HG02938 (cell line): Measurements from ENCODE around the gene TRIM2.

Experiments used
- ATAC-seq: cut with Tn5 transposase; IDR thresholded peaks from one replicate; pipeline ENCODE4 v1.9.1; 2021; ENCODE audit warnings: mild to moderate bottlenecking, moderate library complexity; ENCODE audit not compliant: unreplicated experiment

TRIM2 gene

GRCh38 chr4:153221783-153222706 lies 17.8 kb downstream of the TRIM2 start:
- ATAC-seq: peak; percentile 30

GRCh38 chr4:153222707-153223426 lies 18.6 kb downstream of the TRIM2 start:
- peak; percentile 58 for ATAC-seq

- no peak for ATAC-seq
Observed at GRCh38 chr4:153223427-153223801, 19.2 kb downstream of the TRIM2 start.

DNA sequence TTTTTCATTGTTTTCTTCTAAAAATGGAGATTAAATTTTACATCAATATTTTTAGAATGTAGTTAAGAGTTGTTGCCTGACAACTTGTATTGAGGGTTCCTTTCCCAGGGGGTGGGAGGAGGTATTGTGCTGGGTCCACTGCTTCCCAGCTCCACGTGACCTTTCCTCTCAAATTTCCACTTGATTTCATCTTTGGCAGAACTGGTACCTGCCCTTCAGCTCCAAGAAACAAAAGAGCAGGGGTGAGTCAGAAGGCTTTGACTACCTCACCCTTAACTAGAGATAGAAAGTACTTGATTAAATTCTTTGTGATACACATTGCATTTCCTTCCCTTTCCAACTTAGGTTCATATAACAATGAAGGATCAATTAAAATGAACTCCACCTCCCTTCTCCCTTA lies 19.7 kb downstream of the TRIM2 start:
- no peak for ATAC-seq

DNA sequence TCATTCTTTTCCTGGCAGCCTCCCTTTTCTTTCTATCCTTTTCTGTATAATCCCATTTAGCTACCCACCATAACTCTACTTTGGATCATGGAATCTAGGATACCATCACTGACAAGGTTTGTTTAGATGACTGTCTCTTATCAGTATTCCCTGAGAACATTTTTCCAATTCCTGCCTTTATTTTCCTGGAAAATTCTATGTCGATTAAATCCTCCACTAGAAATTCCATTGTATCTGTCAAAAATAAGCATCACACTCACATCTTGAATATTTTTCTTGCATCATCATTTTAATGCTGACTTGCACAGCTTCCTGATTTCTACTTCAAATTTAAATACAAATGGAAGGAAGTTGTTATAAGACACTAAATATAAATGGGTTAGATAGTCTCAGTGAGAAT lies 20.2 kb downstream of the TRIM2 start:
- ATAC-seq: no peak

- no peak for ATAC-seq
Observed at GRCh38 chr4:153227469-153228075, 23.3 kb downstream of the TRIM2 start.

GRCh38 chr4:153228512-153229140 lies 24.4 kb downstream of the TRIM2 start:
- ATAC-seq: no peak

- ATAC-seq: no peak
Observed at GRCh38 chr4:153229545-153229944, 25.3 kb downstream of the TRIM2 start.

DNA sequence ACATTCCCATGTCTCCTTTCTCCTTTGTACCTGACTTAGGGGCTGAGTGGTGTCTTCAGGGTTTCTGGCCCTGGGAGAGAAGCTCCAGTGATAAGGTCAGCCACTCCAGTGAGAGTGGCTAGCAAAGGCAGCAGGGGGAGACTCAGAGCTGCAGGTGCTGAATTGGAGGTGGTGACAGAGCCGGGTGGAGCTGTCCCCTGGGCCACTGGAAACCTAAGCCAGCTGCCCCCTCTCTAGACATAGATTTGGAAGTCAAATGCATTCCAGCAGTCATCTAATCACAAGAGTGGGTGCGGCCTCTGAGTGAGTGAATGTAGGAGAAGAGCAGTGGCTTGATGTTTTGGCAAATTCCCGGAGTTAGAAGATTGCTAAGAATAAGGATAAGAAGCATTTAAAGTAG lies 28.5 kb downstream of the TRIM2 start:
- no peak for ATAC-seq

GRCh38 chr4:153233761-153234371 lies 29.6 kb downstream of the TRIM2 start:
- ATAC-seq: no peak

DNA sequence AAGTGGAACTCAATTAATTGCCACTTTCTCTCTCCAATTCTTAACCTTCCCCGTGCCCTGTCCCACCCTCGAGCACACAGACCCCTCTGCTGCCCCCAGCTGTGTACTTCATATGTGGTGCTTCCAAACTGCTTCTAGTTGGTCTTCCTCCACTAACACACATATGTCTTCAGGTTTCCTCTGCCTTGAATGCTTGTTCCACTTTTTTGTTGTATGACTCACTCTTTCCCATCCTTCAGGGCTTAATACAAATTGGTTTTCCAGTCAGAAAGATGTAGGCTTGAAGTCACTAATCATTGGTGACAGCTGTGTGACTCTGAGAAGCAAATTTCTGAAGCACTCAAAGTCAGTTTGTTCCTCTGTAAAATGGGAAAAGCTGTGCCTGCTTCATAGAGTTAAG lies 30.6 kb downstream of the TRIM2 start:
- no peak for ATAC-seq

- ATAC-seq: no peak
Observed at GRCh38 chr4:153238135-153238919, 34.1 kb downstream of the TRIM2 start.

DNA sequence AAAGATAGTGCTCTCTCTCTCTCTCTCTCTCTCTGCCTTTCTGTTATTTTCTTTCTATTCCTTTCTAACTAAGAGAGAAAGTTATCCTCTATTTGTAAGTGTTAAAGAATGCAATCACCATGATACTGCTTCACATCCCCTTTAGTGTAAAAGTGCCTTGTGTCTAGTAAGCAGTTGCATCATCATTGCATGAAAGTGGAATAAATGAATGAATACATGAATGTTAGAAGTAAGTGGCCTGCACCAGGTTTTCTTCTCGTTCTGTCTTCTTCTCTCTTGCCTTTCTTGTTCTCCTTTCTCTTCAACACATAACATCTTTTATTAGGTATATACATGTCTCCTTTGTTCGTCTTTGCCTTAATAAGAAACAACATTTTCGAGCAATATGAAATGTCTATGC lies 35.2 kb downstream of the TRIM2 start:
- ATAC-seq: no peak

GRCh38 chr4:153241295-153241694 lies 37.1 kb downstream of the TRIM2 start:
- no peak for ATAC-seq

DNA sequence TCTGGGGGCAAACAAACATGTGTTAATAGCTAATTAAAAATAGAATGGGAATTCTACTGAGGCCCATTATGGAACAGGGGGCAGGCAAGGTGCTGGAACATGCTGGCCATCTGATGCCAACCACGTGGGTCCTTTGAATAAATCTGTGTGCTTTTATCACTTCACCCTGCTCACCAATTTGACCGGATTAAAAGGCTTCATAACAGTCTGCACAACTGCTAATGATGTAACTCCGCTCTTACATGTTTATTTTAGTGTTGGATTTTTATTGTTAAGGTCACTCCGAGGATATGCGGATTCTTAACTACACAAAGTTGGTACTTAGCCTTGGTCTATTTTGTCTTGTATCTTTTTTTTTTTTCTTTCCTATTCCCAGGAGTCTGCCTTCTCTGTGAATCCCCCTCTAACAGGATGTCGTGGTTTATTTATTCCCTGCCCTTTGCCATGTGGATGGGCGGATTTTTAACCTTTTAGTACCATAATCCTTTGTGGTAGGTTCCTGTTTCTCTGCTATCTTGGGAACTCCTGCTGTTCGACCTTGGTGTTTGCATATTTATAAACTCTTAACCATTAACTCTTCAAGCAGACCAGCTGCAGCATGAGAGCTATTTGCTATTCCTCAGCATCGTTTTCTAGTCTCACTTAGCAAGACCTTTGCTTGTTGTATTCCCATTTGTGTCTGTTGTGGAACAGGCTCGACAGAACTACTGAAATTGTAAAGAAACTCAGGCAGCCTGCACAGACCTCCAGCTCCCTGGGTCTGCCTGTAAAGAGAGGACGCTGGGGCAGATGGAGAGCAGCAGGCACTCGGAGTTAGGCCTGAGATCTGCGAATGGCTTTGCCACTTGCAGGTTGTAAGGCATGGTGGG lies 38.0 kb downstream of the TRIM2 start:
- no peak for ATAC-seq

GRCh38 chr4:153242839-153243324 lies 38.6 kb downstream of the TRIM2 start:
- no peak for ATAC-seq

DNA sequence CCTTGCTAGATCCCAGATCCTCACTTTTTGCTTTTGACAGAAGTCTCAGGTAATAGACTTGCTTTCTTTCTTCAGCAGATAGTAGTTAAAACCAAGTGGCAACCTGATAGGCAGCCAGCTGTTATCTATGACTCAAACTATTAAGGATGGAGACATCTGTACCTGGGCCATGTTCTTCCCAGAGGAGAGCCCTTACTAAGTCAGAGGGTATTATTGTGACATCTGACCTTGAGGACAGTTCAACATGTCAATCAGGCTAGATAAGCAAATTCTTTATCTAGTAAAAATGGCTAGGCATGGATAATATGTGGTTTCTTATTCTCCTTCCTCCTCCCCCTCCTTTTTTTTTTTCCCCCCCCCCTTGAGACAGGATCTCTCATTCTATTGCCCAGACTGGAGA lies 39.2 kb downstream of the TRIM2 start:
- no peak for ATAC-seq

GRCh38 chr4:153244969-153245368 lies 40.7 kb downstream of the TRIM2 start:
- no peak for ATAC-seq

GRCh38 chr4:153245775-153246174 lies 41.5 kb downstream of the TRIM2 start:
- no peak for ATAC-seq
